ENCODE data around the gene COL23A1. TPM values are rescaled to one million over a fixed set of nuclear protein-coding genes. Genes with fewer than 3 reads are reported as not detected.

The COL23A1 gene
- total and polyA plus RNA-seq, 2 experiments from 2014 or later = 4.8 to 8.2 TPM

DNA sequence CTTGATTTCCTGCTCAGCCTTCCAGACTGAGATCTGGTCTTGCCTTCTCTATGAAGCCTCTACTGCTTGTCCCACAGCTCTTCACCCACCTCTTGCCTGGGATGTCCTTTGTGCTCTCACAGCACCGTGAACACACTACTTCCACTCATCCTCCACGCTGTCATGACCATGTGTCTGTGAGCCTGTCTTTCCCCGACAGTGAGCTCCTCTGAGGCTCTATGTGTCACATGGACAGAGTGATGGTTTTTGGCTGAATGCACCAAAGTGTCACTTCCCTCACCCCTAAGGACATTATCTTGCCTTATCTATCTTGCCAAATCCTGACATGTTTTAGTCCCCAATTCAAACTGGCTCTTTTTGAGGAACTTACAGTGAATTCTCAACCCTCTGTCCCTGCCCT is 368.9 kb downstream of the COL23A1 start:
- Histone ChIP-seq H3K4me2 (no peak overlapping the region), H3K9me2 (ENCODE audit: insufficient read depth) (no peaks in the 10 kb centered on the region), H3F3A (replicated peaks; ENCODE audit: low read depth) (0 out of 2 replicates have a peak, but pooled peaks cover 6% of the 10 kb centered on the region), H3K79me2 (replicated peaks; ENCODE audit: insufficient read depth) (no peaks in the 10 kb centered on the region), H3K27ac (ENCODE audit: low read depth) (no peak overlapping the region), H3K27me3 (ENCODE audit: insufficient read depth) (no peaks in the 10 kb centered on the region), H3K36me3 (ENCODE audit: insufficient read depth) (peaks cover 14% of the 10 kb centered on the region), H2AFZ (no peak overlapping the region), H3K4me3 (no peak overlapping the region), H4K20me1 (replicated peaks; ENCODE audit: insufficient read depth) (peaks cover 12% of the 10 kb centered on the region; the same call in 1 of the 2 replicates), H3K4me1 (ENCODE audit: insufficient read depth) (peaks cover 17% of the 10 kb centered on the region; the same call in 1 of the 2 replicates)
- Mint-ChIP-seq H3K36me3 (ENCODE audit: low read depth) (peaks cover 52% of the 10 kb centered on the region), H3K27me3 (ENCODE audit: insufficient read depth, low read depth, poor library complexity) (peaks cover 4% of the 10 kb centered on the region), H3K4me3 (no peak overlapping the region), H3K4me1 (peaks cover 21% of the 10 kb centered on the region), H3K9me3 (no peaks in the 10 kb centered on the region), H3K27ac (no peak overlapping the region)
- ATAC-seq = no peak
- no peak for DNase-seq (ENCODE audit: low spot score)
- TF ChIP-seq EZH2 (IDR thresholded peaks at IDR 0.05; ENCODE audit: low read depth, unreplicated experiment) (no peak), STAT1 (IDR thresholded peaks at IDR 0.05; ENCODE audit: unreplicated experiment) (no peak), EZH2phosphoT487 (IDR thresholded peaks at IDR 0.05; ENCODE audit: unreplicated experiment) (no peak), JUNB (IDR thresholded peaks at IDR 0.05; ENCODE audit: unreplicated experiment) (no peak), POLR2AphosphoS5 (IDR thresholded peaks at IDR 0.05; ENCODE audit: low read depth) (no peak), NANOG (IDR thresholded peaks at IDR 0.05; ENCODE audit: borderline replicate concordance) (no peak), ZNF331 (CRISPR knock-in tag; IDR thresholded peaks at IDR 0.05; ENCODE audit: low read depth) (no peak), CREB1 (CRISPR knock-in tag; IDR thresholded peaks at IDR 0.05; ENCODE audit: low read depth) (no peak), ZNF114 (CRISPR knock-in tag; IDR thresholded peaks at IDR 0.05) (no peak)
- TF ChIP-seq, protein P1, sequence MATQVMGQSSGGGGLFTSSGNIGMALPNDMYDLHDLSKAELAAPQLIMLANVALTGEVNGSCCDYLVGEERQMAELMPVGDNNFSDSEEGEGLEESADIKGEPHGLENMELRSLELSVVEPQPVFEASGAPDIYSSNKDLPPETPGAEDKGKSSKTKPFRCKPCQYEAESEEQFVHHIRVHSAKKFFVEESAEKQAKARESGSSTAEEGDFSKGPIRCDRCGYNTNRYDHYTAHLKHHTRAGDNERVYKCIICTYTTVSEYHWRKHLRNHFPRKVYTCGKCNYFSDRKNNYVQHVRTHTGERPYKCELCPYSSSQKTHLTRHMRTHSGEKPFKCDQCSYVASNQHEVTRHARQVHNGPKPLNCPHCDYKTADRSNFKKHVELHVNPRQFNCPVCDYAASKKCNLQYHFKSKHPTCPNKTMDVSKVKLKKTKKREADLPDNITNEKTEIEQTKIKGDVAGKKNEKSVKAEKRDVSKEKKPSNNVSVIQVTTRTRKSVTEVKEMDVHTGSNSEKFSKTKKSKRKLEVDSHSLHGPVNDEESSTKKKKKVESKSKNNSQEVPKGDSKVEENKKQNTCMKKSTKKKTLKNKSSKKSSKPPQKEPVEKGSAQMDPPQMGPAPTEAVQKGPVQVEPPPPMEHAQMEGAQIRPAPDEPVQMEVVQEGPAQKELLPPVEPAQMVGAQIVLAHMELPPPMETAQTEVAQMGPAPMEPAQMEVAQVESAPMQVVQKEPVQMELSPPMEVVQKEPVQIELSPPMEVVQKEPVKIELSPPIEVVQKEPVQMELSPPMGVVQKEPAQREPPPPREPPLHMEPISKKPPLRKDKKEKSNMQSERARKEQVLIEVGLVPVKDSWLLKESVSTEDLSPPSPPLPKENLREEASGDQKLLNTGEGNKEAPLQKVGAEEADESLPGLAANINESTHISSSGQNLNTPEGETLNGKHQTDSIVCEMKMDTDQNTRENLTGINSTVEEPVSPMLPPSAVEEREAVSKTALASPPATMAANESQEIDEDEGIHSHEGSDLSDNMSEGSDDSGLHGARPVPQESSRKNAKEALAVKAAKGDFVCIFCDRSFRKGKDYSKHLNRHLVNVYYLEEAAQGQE (IDR thresholded peaks at IDR 0.05; ENCODE audit: unreplicated experiment) = no peak
- TF ChIP-seq, protein P2, sequence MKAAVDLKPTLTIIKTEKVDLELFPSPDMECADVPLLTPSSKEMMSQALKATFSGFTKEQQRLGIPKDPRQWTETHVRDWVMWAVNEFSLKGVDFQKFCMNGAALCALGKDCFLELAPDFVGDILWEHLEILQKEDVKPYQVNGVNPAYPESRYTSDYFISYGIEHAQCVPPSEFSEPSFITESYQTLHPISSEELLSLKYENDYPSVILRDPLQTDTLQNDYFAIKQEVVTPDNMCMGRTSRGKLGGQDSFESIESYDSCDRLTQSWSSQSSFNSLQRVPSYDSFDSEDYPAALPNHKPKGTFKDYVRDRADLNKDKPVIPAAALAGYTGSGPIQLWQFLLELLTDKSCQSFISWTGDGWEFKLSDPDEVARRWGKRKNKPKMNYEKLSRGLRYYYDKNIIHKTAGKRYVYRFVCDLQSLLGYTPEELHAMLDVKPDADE (IDR thresholded peaks at IDR 0.05) = no peak

DNA sequence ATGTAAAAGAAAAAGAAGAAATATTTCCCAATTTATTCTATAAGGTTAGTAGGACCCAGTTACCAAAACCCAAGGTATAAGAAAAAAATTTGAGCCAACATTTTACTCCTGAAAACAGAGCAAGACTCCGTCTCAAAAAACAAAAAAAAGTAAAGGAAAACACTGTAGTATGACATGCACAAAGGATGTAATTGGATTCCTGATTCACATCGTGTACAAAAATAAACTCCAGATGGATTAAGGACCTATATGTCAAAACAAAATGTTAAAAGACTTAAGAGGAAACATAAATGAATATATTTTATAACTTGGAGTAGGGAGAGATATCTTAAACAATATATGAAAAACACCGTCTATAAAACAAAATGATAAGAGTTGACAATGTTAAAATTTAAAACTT is 371.4 kb downstream of the COL23A1 start:
- no peak overlapping the region for H3K4me3 ChIP-seq
- H2AFZ ChIP-seq = no peak overlapping the region
- H3K9me2 ChIP-seq (ENCODE audit: insufficient read depth) = no peaks in the 10 kb centered on the region
- no peak for ATAC-seq
- no peaks in the 10 kb centered on the region for H3K79me2 ChIP-seq (replicated peaks; ENCODE audit: insufficient read depth)
- Mint-ChIP-seq H3K36me3 (ENCODE audit: low read depth) (peaks cover 71% of the 10 kb centered on the region), H3K27ac (no peak overlapping the region), H3K4me1 (peaks cover 24% of the 10 kb centered on the region), H3K9me3 (no peaks in the 10 kb centered on the region), H3K4me3 (no peak overlapping the region), H3K27me3 (ENCODE audit: insufficient read depth, low read depth, poor library complexity) (peaks cover 13% of the 10 kb centered on the region)
- TF ChIP-seq ZNF114 (CRISPR knock-in tag; IDR thresholded peaks at IDR 0.05) (no peak), CREB1 (CRISPR knock-in tag; IDR thresholded peaks at IDR 0.05; ENCODE audit: low read depth) (no peak)
- TF ChIP-seq, protein P3, sequence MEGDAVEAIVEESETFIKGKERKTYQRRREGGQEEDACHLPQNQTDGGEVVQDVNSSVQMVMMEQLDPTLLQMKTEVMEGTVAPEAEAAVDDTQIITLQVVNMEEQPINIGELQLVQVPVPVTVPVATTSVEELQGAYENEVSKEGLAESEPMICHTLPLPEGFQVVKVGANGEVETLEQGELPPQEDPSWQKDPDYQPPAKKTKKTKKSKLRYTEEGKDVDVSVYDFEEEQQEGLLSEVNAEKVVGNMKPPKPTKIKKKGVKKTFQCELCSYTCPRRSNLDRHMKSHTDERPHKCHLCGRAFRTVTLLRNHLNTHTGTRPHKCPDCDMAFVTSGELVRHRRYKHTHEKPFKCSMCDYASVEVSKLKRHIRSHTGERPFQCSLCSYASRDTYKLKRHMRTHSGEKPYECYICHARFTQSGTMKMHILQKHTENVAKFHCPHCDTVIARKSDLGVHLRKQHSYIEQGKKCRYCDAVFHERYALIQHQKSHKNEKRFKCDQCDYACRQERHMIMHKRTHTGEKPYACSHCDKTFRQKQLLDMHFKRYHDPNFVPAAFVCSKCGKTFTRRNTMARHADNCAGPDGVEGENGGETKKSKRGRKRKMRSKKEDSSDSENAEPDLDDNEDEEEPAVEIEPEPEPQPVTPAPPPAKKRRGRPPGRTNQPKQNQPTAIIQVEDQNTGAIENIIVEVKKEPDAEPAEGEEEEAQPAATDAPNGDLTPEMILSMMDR (conservative IDR thresholded peaks at IDR 0.05; ENCODE audit: low read depth in 2 of 2) = no peak
- H3K4me2 ChIP-seq = no peak overlapping the region
- H3F3A ChIP-seq (replicated peaks; ENCODE audit: low read depth) = peaks cover 19% of the 10 kb centered on the region; the same call in 1 of the 2 replicates
- H4K20me1 ChIP-seq (replicated peaks; ENCODE audit: insufficient read depth) = peaks cover 20% of the 10 kb centered on the region; the same call in 1 of the 2 replicates
- DNase-seq (ENCODE audit: low spot score) = no peak
- H3K4me1 ChIP-seq (ENCODE audit: insufficient read depth) = peaks cover 16% of the 10 kb centered on the region; the same call in 1 of the 2 replicates
- H3K27me3 ChIP-seq (ENCODE audit: insufficient read depth) = no peaks in the 10 kb centered on the region
- peaks cover 23% of the 10 kb centered on the region for H3K36me3 ChIP-seq (ENCODE audit: insufficient read depth)
- H3K27ac ChIP-seq (ENCODE audit: low read depth) = no peak overlapping the region

Measured in GM23338 (cell line).